ENCODE measurements around the gene SSPN.

SSPN gene

DNA sequence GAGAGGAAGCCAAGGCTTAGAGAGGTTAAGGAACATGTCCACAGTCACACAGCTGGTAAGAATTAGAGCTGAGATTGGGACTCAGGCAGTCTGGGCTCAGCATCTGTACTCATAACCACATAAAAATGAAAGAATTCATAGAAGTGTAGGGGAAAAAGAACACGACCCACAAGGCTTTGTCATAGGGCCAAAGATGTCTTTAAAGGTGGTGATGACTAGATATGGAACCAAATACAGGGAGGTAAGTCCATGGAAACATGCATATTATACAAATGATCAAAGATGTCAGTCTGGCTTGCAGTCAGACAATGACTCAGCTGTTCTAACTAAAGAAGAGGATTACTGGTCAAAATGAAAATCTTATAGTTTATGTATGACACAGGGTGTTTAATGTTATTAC, 7.2 kb upstream of the SSPN start:
- TF ChIP-seq POLR2A (IDR thresholded peaks at IDR 0.05; ENCODE audit: low read depth, low read length) (no peak), POLR2AphosphoS5 (IDR thresholded peaks at IDR 0.05; ENCODE audit: low read depth, low read length) (no peak), TAF1 (IDR thresholded peaks at IDR 0.05; ENCODE audit: borderline replicate concordance, low read depth, low read length) (no peak)
- FAIRE-seq, result no peak
- no peak for DNase-seq (ENCODE audit: insufficient read length)

DNA sequence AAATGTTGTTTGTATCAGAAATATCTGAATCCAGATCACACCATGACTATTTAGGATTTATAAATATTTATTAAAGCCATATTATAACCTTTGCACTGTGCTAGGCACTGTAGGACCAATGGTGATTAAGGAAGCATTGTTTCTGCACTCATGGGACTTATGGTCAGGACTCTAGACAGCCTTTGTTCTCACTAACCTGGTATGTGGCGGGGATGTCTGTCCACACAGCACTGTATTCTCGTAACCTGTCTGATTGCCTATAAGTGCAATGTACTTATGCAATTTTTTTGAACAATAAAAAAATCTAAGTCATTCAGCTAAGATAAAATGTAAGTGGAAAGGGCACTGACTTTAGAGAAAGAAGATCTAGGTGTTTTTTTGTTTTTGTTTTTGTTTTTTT, 6.7 kb upstream of the SSPN start:
- no peak for TF ChIP-seq POLR2A (IDR thresholded peaks at IDR 0.05; ENCODE audit: low read depth, low read length)
- TF ChIP-seq POLR2AphosphoS5 (IDR thresholded peaks at IDR 0.05; ENCODE audit: low read depth, low read length), result no peak
- no peak for TF ChIP-seq TAF1 (IDR thresholded peaks at IDR 0.05; ENCODE audit: borderline replicate concordance, low read depth, low read length)
- DNase-seq (ENCODE audit: insufficient read length), result no peak
- FAIRE-seq, result no peak

DNA sequence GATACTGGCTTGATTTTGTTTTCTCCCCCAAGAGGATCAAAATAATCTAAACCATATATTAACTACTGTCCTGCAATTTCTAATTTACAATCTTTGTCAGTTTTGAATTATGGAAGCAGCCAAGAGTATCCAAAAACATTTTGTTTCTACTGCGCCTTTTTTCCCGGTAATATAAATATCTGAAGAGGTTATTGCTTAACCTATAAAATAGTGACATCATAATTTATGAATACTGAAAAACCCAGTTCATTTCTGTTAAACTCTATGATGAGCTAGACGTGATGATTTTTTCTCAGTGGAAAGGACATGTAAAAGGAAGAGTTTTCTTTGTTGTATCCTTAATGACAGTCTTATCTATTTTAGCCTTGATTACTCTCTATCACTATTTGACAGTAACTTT, 3.2 kb upstream of the SSPN start:
- DNase-seq (ENCODE audit: insufficient read length), result no peak
- TF ChIP-seq POLR2A (IDR thresholded peaks at IDR 0.05; ENCODE audit: low read depth, low read length) (no peak), POLR2AphosphoS5 (IDR thresholded peaks at IDR 0.05; ENCODE audit: low read depth, low read length) (no peak), TAF1 (IDR thresholded peaks at IDR 0.05; ENCODE audit: borderline replicate concordance, low read depth, low read length) (no peak)
- FAIRE-seq, result no peak

DNA sequence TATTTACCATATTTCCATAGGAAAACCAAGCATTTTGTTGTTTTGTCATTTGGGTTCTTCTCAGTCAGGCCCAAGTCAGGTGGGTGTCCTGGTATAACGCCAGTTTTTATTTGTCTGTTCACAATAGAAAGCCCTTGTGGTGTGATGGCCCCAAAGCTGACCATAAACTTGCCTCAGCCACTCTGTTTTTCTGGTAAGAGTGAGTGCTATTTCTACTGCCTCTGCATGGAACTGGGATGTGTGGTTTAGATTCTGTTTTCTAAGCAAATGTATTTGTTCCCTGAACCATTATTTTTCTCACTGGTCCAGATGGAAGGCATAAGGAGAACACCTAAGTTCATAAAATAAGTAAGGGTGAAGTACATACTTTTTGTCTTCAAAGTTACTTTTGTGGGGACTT, 1.8 kb upstream of the SSPN start:
- DNase-seq (ENCODE audit: insufficient read length) (no peak), FAIRE-seq (no peak)
- TF ChIP-seq TAF1 (IDR thresholded peaks at IDR 0.05; ENCODE audit: borderline replicate concordance, low read depth, low read length), result no peak
- no peak for TF ChIP-seq POLR2AphosphoS5 (IDR thresholded peaks at IDR 0.05; ENCODE audit: low read depth, low read length)

DNA sequence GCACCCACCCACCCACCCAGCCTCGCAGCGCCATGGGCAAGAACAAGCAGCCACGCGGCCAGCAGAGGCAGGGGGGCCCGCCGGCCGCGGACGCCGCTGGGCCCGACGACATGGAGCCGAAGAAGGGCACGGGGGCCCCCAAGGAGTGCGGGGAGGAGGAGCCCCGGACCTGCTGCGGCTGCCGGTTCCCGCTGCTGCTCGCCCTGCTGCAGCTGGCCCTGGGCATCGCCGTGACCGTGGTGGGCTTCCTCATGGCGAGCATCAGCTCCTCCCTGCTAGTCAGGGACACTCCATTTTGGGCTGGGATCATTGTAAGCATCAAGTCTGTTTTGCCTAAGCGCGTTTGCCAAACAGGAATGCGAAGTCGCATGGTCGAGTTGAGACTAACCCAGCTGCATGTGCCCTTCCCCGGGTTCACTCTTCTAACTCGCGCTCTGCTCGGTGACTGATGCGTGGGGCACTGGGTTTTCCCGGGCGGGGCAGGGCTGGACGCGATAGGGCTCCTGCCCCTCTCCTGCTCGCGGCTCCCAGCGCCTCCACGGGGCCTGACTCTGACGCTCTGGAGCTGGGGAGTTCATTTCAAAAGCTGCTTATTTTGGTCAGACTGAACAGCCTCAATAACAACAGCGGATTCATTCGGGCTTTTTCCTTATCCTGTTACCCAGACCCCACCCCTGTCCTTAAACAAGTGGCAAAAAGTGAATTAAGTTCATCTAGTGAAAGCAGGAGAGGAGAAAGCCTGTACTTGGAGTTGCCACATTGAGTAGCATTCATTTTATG, 458 bp downstream of the SSPN start:
- TF ChIP-seq POLR2AphosphoS5 (IDR thresholded peaks at IDR 0.05; ENCODE audit: low read depth, low read length) (no peak), TAF1 (IDR thresholded peaks at IDR 0.05; ENCODE audit: borderline replicate concordance, low read depth, low read length) (no peak), POLR2A (IDR thresholded peaks at IDR 0.05; ENCODE audit: low read depth, low read length) (no peak)
- DNase-seq (ENCODE audit: insufficient read length) (peak; percentile 13), FAIRE-seq (peak; percentile 81)

DNA sequence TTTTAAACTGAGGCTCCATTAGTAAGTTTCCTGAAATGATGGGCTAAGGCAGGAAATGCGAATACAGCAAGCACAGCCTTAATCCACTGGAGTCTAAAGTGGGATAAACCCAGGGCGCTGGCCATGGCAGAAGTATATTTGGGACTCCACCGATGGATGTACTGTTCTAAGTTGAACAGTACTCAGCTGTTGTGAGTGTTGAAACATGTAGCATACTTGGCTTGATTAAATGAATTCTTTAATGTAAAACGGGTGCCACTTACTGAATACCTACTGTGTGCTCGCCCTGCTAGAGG, 996 bp downstream of the SSPN start:
- FAIRE-seq (no peak), DNase-seq (ENCODE audit: insufficient read length) (no peak)
- no peak for TF ChIP-seq TAF1 (IDR thresholded peaks at IDR 0.05; ENCODE audit: borderline replicate concordance, low read depth, low read length)
- TF ChIP-seq POLR2AphosphoS5 (IDR thresholded peaks at IDR 0.05; ENCODE audit: low read depth, low read length), result no peak
- no peak for TF ChIP-seq POLR2A (IDR thresholded peaks at IDR 0.05; ENCODE audit: low read depth, low read length)

DNA sequence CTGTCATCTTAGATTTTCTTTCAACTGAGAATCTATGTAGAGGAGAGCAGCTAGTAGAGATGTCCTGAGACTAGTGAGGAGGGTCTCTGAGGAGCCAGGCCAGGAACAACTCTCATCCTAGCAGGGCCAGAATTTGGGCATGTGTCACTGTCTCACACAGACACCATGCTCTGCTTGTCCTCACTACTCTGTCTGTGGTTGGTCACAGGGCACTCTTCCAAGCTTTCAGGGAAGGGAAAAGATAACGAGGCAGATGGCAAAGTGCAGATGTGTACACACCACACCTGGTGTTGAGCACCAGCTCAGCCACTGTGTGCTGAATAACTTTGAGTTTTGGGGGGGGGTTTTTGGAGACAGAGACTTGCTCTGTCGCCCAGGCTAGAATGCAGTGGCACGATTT, 2.5 kb downstream of the SSPN start:
- FAIRE-seq, result no peak
- TF ChIP-seq POLR2AphosphoS5 (IDR thresholded peaks at IDR 0.05; ENCODE audit: low read depth, low read length), result no peak
- TF ChIP-seq TAF1 (IDR thresholded peaks at IDR 0.05; ENCODE audit: borderline replicate concordance, low read depth, low read length), result no peak
- no peak for TF ChIP-seq POLR2A (IDR thresholded peaks at IDR 0.05; ENCODE audit: low read depth, low read length)
- DNase-seq (ENCODE audit: insufficient read length), result no peak

DNA sequence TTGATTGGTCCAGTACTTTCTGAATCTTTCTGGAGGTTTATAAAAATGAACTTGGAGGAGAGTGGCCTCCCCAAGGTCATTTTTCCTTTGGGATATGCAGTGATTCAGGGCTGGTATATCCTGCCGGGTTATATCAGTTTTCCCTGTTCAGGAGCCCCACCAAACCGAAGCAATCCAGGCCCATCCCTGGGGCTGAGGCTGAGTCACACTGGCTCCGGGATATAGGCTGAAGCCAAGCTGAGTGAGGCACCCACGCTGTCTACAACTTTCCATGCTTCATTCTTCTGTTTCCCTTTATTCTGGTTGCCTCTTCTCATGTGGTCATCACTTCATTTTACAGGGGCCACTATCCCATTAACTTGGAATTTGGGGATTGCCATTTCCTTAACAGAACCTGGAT, 3.4 kb downstream of the SSPN start:
- no peak for FAIRE-seq
- DNase-seq (ENCODE audit: insufficient read length), result no peak
- TF ChIP-seq POLR2A (IDR thresholded peaks at IDR 0.05; ENCODE audit: low read depth, low read length) (no peak), POLR2AphosphoS5 (IDR thresholded peaks at IDR 0.05; ENCODE audit: low read depth, low read length) (no peak), TAF1 (IDR thresholded peaks at IDR 0.05; ENCODE audit: borderline replicate concordance, low read depth, low read length) (no peak)

DNA sequence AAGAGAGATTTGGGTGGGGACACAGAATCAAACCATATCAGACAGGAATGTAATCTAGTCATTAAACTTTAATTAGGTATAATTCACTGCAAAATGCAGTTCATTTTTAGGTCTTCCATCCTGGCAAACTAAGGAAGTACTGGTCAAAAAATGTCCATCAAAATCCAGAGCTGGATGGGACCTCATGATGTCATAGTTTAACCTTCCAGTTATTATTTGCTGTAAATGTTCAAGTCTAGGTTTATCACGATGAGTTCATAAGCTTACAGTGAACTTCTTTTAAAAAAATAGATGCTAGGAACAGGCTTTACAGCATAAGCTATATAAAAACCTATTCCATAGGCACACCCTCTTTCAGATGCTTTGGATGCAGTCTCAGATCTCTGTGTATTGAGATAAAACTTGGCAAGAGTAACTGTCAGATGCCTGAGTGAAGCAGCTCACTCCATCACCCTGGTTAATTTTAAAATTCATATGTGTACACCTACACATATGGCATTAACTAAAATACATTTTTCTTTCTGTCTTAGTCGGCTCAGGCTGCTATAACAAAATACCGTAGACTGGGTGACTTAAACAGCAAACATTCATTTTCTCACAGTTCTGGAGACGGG, 7.9 kb downstream of the SSPN start:
- TF ChIP-seq POLR2A (IDR thresholded peaks at IDR 0.05; ENCODE audit: low read depth, low read length), result no peak
- TF ChIP-seq POLR2AphosphoS5 (IDR thresholded peaks at IDR 0.05; ENCODE audit: low read depth, low read length), result no peak
- TF ChIP-seq TAF1 (IDR thresholded peaks at IDR 0.05; ENCODE audit: borderline replicate concordance, low read depth, low read length), result no peak
- DNase-seq (ENCODE audit: insufficient read length) (no peak), FAIRE-seq (peak; percentile 38)

DNA sequence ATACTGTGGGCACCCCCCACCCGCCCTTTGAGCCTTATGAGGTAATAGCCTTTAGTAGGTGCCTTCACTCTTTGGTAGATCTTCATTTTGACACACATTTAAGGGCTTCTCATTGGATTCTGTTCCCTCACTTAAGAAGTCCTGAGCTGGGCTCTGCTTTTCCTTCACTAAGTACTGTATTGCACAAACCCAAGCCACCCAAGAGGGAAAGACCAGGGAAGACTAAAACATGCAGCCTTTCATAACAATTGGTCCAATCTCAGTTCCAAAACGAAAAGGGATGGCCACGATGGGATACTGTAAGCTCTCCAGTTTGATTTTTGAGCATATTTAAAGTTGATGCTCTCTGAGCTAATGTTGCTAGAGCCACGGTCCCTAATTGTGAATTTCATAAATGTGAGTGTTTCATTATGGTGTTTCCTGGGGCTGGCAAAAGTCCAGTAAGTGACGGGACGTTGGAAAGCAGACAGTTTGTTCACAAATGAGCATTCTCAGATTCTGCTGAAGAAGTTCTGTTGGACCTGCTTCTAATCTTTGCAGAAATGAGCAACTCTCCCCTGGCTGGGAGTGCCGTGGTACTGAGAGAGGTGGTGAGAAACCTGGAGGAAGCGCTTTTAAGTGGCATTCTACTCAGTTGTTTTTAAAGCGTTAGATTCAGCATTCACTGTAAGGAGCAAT, 9.4 kb downstream of the SSPN start:
- no peak for FAIRE-seq
- TF ChIP-seq POLR2A (IDR thresholded peaks at IDR 0.05; ENCODE audit: low read depth, low read length) (no peak), POLR2AphosphoS5 (IDR thresholded peaks at IDR 0.05; ENCODE audit: low read depth, low read length) (no peak), TAF1 (IDR thresholded peaks at IDR 0.05; ENCODE audit: borderline replicate concordance, low read depth, low read length) (no peak)
- DNase-seq (ENCODE audit: insufficient read length), result no peak

DNA sequence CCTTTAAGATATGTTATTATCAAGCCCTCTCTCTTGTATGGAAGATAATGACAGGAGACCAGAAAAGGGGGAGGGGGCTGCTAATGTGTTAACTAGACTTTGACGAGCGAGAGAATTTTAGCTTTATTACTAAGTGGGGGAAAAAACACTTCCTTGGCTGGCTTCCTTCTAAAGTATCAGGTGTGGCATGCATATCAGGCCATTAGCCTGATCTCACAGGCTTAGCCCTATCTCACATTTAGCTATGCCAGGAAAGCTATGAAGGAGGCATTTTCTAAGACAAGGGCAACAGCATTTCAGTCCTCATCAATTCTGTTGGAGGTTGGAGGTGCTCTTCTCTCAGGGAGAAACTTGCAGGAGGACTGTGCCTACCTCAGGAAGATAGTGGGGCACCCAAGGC, 9.9 kb downstream of the SSPN start:
- no peak for DNase-seq (ENCODE audit: insufficient read length)
- no peak for FAIRE-seq
- no peak for TF ChIP-seq TAF1 (IDR thresholded peaks at IDR 0.05; ENCODE audit: borderline replicate concordance, low read depth, low read length)
- no peak for TF ChIP-seq POLR2AphosphoS5 (IDR thresholded peaks at IDR 0.05; ENCODE audit: low read depth, low read length)
- TF ChIP-seq POLR2A (IDR thresholded peaks at IDR 0.05; ENCODE audit: low read depth, low read length), result no peak

DNA sequence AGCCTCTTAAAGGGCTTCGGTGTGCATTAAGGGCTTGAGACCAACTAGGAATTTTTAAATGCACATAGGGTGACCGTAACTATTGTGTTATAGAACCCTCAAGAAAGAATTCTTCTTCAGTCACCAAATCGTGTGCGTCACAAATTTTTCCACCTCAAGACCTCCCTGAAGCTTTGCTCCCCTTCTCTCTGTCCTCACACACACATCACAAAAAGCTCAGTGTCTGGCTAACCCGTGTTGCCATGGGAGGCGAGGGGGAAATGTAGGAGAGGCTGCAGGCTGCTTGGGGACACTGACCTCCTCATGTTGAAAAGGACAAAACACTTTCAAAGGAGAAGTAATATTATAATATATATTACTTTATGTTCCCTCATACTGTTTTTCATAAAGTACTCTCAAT, 10.6 kb downstream of the SSPN start:
- no peak for DNase-seq (ENCODE audit: insufficient read length)
- TF ChIP-seq POLR2AphosphoS5 (IDR thresholded peaks at IDR 0.05; ENCODE audit: low read depth, low read length), result no peak
- no peak for TF ChIP-seq TAF1 (IDR thresholded peaks at IDR 0.05; ENCODE audit: borderline replicate concordance, low read depth, low read length)
- TF ChIP-seq POLR2A (IDR thresholded peaks at IDR 0.05; ENCODE audit: low read depth, low read length), result no peak
- FAIRE-seq, result no peak

Data from GM12892 (cell line).